GM18511 (cell line): ENCODE results near the gene TMEM236.
A peak's percentile ranks its signal among the peaks of the same experiment; 100 is the strongest.

Experiments
- ATAC-seq: cut with Tn5 transposase; IDR thresholded peaks from one replicate; pipeline ENCODE4 v1.9.1; 2021; ENCODE audit warnings: mild to moderate bottlenecking, moderate library complexity; ENCODE audit not compliant: unreplicated experiment

TMEM236 gene

DNA sequence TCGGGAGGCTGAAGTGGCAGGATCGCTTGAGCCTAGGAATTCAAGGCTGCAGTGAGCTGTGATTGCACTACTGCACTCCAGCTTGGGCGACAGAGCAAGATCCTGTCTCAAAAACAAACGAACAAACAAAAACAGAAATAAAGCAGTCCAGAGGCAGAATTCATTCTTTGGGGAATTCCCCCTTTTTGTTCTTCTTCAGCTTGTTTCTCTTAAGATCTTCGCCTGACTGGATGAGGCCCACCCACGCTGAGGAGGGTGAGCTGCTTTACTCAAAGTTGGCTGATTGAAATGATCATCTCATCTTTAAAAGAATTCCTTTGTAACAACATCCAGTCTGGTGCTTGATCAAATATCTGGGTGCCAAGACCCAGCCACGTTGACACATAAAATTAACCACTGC, 67.8 kb downstream of the TMEM236 start:
- ATAC-seq = no peak

DNA sequence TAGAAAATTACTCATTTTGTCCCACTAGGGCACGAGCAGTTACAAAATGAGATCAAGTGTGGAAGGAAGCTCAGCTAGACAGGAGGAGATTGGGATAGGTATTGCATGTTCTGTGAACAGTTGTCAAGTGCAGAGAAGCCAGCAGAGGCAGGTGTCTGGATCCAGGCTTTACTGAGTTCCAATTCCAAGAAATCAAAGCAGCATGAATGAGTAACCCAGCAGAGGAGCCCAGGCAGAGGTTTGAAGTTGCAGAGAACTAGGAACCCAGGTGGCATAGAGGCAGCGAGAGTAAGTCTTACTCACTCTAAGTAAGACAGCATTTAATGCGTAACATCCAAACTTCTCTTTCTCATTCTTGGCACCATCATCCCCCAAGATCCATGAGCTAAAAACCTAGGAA, 68.9 kb downstream of the TMEM236 start:
- ATAC-seq = no peak

DNA sequence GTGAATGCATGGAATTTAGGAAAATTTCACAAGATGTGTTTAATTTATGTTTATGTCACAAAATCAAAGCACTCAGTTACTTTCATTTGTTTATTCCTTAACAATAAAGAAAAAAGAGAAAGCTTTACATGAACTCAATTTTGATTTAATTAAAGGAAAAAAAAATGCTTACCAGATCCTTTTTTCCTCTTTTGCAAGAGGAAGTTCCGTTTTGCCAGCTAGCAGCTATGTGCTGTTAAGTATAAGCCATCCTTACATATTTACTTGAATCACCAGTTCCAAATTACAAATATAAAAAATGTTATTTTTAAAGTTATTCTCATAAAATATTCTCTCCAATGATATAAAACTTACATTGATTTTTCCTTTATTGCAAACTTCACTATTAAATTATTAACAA, 69.9 kb downstream of the TMEM236 start:
- no peak for ATAC-seq

DNA sequence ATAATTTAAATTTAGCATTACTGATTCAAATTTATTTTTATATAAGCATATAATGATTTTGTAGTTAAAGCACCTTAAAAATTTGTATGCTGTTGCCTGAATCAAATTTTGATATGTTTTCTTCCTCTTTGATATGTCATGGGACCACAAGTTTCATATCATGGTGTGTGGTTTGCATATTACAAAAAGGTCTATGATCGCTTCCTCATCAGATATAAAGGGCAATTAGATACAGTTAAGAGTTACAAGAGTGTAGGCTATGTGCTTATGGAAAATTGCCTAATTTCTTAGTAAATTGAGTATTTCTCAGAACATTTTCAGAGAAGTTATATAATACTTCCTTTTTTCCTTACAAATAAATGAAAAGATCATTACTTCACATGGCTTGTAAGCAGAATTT, 79.3 kb downstream of the TMEM236 start:
- no peak for ATAC-seq

DNA sequence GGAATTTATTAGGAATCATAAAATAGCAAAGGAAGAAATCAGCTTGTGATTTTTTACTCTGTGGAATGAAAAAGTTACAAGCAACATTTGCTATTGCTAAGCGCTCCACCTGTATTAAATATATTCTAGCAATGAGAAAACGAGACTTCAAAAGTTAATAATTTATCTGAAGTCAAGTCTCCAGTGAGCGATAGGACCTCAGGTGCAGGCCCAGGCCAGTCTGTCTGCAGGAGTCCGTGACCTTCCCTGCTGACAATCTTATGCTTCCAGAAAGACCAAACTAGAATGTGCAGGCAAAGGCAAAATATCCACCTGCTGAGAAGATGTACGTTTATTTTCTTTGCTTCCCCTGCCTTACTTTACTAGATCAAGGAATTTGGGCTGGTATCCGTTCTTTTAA, 79.9 kb downstream of the TMEM236 start:
- no peak for ATAC-seq

DNA sequence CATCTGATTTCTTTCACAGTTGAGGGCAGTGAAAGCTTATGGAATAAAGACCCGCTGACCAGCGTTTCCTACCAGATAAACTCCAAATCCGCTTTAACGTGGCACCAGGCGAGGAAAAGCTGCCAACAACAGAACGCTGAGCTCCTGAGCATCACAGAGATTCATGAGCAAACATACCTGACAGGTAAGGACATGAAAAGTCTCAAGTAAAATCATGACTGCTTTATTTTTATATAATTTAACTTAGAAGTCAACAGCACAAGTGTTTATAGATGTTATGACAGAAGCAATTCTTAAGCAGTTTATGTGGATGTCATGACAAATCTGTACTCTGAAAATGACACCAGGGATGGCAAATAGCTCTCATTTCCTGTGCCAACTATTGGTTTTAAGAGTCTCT, 81.7 kb downstream of the TMEM236 start:
- ATAC-seq = no peak

DNA sequence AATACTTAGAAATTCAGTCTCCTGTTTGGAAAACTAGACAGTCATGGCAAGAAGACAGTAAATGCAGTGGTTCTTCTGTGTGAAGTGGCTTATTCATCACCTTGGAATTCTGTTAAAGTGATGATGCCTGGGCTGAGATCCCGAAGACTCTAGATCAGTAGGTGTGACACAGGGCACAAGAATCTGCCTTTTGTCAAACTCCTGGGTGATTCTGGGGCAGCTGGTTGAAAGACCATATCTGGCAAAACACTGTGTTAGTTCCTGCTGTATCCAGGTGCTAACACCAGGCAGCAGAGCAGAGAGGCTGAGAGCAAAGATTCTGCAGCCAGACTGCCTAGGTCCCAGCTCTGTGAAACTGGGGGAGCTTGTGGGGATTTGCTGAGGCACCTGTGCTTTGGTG, 83.7 kb downstream of the TMEM236 start:
- no peak for ATAC-seq

DNA sequence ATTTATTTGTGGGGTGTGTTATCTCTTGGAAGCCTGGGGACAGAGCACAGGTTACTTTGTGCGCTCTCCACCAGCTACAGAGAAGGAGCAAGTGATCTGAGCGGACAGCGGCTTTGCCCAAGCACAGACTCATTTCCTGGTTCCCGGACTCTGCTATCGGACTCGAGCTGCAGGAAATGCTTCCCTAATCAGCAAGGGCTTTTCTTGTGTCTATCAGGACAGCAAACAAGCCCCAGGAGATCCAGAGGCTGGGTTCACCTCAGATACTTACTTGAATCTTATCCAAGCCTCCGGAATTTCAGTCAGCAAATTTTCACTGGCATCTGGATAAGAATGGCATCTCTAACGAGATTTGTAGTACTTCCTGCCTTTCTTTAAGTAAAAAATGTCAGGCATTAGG, 84.9 kb downstream of the TMEM236 start:
- no peak for ATAC-seq

DNA sequence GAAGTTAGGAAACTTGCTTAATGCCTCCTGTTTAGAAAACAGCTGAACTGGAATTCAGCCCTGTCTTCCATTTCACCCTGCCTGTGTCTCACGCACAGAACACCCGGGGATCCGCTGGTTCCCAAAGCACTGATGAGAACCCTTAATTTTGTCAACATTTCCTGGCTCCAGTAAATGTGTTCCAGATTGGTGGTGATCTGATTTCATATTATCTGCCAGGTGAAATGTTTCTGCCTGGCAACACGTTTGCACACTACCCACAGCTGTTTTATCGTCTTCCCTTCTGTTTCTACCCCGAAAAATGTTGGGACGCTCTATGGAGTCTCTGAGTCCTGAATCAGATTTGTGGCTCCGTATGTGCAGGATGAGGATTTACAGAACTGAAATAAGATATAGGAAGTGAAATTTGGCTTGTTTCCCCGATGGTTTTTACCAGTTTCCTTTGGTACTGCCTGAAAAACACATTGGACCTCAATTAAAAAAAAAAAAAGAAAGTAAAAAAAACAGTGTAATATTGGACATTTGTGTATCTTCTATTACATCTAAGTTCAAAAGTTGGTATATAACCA, 86.2 kb downstream of the TMEM236 start:
- no peak for ATAC-seq

DNA sequence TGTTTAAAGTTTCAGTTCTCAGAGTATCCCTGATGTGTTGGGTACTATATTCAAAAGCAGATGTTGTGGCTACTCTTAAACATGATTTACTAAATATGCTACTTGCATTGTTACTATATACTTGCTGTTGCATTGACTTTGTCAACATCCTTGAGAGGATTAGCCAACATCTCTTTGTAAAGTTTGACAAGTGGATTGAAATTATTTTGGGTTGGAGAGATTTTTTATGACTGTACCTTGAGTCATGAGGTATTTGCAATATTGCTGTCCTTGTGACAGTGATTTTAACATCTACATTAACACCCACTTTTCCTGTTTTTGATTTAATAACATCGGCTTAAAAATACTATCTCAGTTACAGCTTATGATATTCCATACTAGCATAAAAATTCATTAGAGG, 89.0 kb downstream of the TMEM236 start:
- no peak for ATAC-seq

DNA sequence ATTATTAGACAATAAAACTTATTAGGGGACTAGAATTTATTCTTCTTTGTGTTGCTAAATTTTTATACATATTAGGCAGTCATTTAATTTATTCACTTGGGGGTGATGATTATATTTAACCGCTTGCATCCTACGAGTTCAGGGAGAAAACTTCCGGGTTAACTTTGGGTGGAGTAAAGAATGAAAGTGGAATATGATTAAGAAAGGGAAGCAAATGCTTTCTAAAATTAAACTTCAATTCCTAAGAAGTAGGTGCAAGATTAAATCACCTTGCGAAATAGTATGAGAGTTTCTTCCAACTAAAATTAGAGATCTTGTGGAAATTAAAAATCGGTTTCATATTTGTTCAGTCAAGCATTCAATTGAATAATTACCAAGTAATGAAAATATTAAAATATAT, 90.6 kb downstream of the TMEM236 start:
- ATAC-seq = no peak

DNA sequence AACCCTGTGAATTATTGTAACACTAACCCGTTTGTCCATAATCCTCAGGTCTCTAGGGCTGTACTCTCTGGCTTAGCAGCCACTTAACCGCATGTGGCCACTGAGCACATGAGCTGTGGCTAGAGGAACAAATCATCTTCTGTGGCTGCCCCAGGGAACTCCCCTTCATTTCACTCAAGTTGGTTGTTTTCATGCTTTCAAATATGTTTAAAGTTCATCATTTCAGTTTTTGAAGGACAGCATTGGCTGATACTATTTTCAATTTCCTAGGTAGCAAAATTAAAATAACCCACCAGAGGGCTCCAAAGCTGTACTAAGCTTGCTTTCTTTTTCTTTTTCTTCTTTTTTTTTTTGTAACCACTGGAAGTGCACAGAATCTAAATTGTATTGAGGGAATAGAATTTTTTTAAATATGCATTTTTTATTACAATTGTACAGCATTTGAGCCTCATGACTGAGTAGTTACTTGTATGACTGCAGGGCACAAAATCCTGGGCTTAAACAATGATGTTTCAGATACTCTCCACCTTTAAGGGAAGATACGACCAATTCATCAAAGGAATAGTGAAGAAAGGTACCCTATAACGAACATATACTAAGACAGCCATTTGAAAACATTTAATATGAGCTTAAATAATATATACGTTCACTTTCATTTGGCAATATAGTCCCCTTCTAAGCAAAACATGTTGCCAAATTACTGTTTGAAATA, 95.7 kb downstream of the TMEM236 start:
- ATAC-seq = peak; percentile 43

DNA sequence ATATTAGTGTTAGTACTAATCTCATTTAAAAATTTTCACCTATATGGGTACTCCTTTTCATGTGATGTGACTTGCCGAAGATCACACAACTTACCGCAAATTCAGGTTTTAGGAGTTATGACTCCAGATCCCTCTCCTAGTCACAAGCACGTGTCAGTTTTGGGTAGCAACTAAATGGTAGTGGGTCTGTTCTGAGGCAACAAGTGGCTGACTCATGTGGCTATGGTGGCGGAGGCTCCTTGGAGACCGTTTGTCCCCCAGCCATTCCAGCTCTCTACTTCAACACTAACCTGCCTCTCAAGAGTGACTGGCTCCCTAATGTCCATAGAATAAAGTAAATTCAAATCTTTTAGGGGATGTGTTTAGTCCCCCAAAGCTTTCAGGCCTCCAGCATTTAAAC, 96.6 kb downstream of the TMEM236 start:
- ATAC-seq = no peak
